NK-92 treated with Interleukin-12 subunit alpha and Interleukin-12 subunit beta, amount 100 ng/mL, for 24 hours (cell line): ENCODE measurements around the gene NEK9.
"Not testable (repeated sequence)": the region's sequence is repeated elsewhere in the genome, so short reads cannot be mapped to it uniquely, and the experiment has no call there.

Experiments used
- DNase-seq: peaks from one replicate; lab custom pipeline; 2025; lab: John Stamatoyannopoulos, UW

Gene NEK9

DNA sequence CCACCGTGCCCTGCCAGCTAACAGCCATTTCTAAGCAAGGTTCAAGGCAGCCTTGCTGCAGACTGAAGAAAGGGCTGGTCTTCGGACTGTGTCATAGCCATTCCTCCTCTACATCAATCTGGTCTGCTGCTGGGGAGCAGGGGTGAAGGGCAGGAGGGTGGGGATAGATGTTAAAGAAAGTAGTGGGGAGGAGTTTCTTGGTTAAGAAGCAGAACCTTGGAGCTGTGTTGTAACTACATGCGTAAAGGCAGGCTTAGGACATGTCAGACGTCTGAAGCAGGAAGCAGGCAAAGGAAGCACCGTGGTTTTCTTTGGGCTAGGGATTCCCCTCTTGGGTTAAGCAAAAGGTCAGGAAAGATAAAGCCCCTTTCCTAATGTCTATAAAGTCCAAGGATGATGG, 18.1 kb upstream of the NEK9 start:
- DNase-seq: no peak

DNA sequence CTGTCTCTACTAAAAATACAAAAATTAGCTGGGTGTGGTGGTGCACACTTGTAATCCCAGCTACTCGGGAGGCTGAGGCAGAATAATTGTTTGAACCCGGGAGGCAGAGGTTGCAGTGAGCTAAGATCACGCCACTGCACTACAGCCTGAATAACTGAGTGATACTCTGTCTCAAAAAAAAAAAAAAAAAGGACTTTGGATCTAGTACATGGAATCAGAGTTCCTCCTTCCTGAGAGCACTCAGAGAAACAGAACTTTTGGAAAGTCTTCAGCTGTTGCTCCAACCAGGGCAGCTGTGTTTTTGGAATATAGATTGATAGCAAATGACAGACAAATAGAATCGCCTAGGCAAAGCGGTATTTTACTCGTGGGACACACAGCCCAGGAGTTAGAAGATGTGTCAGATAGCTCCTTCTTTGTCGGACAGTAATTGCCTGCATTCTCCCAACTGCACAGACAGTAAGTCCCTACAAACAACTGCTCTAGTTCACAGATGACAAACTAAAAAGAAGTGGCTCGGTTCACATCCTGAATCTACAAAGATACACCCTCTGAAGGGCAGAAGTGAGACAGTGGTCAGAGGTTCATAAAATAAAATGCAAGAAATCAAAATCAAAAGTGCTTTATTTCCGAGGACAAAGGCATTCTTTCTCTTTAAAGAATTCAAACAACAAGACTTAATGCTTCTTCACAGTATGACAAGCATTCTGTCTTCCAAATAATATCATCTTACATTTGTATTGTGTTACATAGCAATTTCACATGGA, 17.1 kb upstream of the NEK9 start:
- no peak for DNase-seq

DNA sequence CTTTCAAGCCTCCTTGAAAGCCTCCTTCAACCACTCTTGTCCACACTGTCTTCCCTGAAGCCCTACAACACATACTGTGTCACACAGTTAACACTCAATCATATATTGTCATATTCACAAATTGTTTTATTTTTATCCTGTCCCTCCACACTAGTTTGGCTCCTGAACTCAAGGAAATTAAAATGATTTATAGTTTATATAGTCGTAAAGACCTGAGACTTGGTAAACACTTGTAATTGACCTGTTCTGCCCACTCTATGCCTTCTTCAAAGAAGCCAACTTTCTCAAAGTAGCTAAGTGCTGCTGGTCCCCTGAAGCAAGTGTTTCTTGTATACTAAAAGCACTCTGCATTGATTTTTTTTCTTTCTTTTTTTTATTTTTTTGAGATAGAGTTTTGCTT, 15.6 kb upstream of the NEK9 start:
- no peak for DNase-seq

DNA sequence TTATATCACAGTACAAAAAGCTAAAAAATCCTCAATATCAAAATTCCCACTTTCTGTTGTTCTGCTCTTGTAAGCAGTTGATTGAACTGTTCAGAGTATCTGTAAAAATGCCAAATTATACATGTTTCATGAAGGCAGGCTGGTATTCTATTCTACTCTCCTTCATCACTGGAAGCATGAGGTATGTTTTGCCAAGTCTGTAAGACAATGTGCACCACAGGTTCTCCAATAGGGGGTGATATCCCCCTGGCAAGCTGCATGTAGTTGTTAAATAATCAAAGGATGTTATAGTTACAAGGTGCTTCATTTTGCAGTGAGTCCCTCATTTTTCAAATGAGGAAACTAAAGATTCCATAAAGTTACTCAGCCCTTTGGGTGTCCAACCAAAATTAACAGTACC, 15.1 kb upstream of the NEK9 start:
- DNase-seq: no peak

DNA sequence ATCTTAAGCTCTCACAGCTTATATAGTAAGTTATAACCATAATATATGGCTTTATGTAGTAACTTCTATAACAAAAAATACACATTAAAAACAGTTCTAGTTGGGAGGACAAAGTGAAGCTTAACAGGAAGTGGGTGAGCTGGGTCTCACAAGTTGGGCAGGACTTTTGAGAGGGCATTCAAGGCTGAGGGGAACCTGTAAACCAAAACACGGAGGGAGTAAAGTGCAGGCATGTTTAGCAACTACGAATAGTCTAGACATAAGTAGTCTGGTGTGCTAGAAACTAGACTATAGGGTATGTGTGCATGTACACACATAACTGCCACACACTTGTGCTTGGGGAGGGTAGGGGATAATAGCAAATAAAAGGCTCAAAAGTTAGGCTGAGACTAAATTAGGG, 14.2 kb upstream of the NEK9 start:
- DNase-seq: no peak

DNA sequence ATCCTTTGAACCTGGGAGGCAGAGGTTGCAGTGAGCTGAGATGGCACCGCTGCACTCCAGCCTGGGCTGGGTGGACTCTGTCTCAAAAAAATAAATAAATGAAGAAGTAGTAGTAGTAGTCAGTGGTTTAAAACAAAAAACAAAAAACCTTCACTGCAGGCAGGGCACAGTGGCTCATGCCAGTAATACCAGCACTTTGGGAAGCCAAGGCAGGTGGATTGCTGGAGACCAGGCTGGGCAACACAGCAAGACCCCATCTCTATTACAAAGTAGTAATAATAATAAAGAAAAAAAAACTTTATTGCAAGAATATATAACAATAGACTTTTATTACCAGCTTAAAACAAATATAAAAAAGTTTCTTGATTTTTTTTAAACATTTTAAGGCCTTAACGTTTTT, 13.8 kb upstream of the NEK9 start:
- DNase-seq: no peak

DNA sequence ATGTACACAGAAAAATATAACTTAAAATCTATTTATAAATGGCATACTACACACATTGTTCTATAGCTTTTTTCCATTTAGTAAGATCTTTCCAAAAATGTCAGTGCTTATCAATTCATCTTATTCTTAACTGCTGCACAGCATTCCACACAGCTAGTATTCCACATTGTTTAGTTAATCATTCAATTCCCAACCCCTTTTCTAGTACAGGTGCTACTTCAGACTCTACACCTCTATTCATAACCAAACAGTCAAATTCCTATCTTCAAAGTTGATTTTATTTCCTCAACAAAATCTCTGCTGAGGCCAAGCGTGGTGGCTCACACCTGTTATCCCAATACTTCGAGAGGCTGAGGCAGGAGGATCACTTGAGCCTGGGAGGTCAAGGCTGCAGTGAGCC, 12.3 kb upstream of the NEK9 start:
- DNase-seq: no peak

DNA sequence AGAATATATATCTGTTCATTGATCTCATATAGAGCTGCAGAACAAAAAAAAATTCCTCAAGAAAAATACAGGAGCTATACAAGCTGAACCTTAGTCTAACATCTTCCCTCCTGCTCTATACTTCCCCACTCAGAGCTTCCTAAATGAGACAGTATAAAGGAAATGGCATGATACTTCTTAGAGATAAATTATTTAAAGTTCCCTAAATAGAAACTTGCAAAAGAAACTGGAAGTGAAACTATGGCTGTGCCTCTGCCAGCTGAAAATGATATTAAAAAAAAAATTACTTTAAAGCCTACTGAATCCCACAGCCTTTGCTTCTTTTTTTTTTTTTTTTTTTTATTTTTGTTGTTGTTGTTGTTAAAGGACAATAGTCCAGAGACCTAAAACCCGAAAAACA, 11.6 kb upstream of the NEK9 start:
- no peak for DNase-seq

DNA sequence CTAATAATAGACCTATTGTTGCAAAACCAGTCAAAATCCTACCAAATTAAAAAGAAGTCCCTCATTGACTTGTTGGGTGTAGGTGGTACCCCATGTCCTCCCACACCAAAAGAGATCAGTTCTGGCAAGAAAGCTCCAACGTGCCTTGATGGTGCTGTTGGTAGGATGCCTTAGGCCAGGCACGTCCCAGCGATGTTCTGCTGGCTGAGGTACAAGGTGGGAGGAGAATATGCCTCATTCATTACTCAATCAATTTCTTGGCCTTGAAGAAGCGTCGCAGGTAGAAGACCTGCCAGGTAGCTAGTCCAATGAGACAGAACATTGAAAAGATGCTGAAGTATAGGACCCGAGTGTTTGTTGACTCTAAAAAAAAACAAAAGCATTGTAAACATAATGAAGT, 7.8 kb upstream of the NEK9 start:
- DNase-seq: no peak

DNA sequence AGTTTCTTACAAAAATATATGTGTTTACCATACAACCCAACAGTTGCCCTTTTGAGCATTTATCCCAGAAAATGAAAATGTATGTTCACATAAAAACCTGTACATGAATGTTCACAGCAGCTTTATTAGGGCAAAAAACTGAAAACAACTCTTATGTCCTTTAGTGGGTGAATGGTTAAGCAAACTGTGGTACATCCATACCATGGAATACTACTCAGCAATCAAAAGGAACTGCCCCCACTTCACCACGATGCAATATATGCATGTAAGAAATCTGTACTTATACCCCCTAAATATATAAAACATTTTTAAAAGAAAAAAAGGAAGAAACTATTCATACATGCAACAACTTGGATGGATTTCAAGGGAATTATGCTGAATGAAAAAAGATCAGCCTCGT, 6.7 kb upstream of the NEK9 start:
- DNase-seq: no peak

DNA sequence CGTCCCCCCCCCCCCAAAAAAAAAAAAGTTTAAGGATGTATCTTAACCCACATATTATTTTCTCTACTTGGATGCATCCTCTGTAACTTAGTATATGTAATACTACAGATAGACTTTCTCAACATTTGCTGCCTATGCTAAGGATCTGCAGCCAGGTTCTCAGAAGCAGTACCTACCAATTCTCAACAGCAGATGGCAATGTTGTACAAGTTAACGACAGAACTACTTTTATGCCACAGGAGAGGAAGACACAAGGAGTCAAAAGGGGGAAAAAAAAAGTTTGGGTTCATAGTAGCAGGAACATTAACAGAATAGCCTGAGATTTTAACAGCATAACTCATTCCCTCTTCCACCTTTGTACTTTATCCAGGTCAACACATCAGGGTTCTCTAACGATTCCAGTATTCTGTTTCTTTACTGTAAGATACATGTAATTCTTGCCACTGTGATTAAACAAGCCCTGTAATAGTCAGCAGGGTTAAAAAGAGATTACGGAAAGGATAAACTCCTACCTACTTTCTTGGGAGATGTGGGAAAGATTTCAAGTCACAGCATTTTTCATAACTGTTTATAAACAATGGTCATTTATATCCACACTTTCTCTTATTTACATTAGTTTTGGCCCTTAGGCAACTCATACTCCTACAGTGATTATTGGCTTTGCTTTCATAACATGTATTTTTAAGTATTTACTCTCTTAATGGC, 5.7 kb upstream of the NEK9 start:
- DNase-seq: no peak

DNA sequence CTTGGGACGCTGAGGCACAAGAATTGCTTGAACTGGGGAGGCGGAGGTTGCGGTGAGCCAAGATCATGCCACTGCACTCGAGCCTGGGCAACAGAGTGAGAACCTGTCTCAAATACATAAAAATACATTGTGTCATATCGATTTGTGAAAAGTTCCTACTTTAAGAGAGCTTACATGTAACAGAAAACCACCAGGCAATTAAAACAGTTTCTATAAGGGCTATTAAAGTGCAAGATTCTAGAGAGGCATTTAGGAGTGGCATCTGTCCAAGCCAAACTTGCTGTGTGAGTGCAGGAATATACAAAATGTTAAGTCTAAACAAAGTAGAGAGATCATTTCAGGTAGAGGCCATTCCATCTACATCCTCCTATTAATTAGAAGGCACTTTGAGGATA, 1.7 kb upstream of the NEK9 start:
- DNase-seq: no peak

DNA sequence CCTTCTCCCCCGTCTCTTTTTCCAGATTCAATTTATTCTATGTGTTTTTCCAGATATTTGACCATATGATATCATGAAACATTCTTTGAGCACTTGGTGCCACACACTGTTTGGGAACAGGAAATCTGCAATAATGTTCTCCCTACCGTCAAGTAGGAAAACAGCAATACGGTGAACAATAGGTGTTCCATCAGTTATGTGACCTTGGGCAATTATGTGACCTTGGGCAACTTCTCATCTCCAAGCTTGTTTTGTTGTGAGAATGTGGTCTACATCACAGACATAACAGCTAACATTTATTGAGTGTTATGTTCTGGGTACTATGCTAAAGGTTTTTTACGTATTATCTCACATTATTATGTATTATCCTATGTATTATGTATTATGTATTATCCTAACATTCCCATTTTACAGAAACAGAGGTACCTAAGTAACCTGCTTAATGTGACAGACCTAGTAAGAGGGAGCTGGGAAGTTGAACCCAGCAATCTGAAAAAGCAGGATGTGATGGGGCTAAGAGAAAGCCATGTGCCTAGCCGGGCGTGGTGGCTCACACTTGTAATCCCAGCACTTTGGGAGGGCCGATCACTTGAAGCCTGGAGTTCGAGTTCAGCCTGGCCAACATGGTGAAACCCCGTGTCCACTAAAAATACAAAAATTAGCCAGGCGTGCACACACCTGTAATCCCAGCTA, 1.2 kb upstream of the NEK9 start:
- DNase-seq: no peak

DNA sequence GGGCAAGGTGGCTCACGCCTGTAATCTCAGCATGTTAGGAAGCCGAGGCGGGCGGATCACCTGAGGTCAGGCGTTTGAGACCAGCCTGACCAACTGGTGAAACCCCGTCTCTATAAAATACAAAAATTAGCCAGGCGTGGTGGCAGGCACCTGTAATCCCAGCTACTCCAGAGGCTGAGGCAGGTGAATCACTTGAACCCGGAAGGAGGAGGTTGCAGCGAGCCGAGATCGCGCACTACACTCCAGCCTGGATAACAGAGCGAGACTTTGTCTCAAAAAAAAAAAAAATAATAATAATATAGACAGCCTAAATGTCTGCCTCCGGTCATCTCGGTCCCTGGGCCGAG, 599 bp upstream of the NEK9 start:
- DNase-seq: not testable (repeated sequence)

DNA sequence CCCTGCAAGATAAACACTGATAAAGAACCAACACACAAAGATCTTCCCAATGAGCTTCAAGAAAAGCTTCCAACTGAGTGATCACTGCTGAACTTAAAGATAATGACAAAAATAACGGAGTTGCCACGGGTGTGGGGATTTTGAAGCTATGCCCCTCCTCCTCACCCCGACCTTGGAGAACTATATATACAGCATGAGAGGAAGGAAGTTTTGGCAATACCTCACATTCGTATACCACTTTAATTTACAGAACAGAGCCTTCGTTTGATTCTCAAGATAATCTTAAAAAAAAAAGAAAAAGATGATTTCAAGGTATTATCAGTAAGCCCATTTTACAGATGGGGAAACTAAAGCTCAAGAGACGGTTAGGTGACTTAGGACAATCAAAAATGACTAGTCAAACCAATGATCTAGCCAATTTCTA, 715 bp downstream of the NEK9 start:
- no peak for DNase-seq

DNA sequence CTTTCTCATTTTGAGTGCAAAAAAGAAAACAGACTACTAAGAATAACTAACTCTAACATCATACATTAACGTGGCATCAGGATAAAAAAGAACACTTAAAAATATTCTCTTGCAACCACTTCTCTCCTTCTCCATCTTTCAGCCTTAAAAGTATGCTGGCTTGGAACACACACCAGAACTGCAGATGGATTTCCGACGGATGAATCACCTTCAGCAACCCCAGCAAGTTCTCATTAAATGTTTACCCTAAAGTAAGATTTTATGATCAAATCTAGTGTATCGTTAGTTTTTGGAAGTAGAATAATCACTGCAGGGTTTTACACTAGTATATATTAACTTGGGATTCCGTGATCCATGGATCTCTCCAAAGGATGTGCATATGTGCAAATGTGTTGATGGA, 1.2 kb downstream of the NEK9 start:
- DNase-seq: no peak

DNA sequence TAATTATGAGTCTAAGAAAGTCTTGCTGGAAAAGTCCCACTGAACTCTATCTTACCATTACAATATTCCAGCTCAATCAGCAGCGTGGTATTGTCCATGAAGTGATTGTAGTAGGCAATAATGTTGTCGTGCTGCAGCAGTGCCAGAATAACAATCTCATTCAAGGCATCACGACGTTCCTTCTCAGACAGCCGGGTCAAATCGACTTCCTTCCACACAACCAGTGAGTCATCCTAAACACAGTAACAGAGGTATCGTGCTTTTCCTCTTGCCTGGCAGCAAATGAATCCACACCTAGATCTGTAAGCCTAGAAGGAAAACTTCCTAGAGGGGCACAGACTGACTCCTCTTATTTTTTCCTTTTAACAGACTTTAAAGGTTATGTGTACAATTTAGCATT, 2.9 kb downstream of the NEK9 start:
- no peak for DNase-seq

DNA sequence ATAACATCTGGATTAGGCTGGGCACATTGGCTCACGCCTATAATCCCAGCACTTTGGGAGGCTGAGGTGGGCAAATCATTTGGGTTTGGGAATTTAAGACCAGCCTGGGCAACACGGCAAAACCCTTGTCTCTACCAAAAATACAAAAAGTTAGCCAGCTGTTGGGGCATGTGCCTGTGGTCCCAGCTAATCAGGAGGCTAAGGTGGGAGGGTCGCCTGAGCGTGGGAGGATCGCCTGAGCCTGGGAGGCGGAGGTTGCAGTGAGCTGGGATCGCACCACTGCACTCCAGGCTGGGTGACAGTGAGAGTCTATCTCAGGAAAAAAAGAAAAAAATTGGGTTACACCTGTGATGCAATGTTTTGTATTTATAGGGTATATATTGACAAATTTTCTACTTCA, 5.3 kb downstream of the NEK9 start:
- DNase-seq: no peak

DNA sequence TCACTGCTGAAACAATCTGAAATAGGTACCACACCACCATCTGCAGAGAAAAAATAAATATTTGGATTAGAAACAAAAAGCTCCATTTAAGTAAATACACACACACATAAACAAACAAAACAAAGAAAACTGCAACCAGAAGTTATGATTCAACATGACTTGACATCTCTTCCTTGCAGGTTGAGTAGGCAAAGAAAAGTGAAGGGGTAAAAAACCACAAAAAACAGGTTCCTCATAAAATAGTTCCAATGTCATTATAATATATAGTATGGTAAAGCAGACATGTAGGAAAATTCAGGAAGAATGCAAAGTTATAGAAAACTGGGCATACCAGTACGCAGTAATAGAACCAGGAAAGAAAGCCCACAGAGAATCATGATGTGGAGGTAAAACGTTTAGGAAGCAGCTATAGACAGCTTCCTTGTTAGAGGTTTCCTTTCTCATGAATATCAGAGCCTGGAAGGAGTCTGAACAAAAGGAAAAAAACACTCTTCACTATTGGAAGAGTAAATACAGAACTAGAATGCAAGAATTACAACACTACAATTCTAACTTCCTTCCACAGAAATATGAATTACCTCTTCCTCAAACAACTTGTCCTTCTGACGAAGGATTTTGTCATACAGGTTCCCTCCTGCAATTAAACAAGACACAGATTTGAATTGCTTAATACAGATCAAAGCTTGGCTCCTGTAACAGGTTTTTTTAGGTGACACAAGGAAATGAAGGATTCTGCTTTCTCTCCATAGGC, 6.1 kb downstream of the NEK9 start:
- no peak for DNase-seq

DNA sequence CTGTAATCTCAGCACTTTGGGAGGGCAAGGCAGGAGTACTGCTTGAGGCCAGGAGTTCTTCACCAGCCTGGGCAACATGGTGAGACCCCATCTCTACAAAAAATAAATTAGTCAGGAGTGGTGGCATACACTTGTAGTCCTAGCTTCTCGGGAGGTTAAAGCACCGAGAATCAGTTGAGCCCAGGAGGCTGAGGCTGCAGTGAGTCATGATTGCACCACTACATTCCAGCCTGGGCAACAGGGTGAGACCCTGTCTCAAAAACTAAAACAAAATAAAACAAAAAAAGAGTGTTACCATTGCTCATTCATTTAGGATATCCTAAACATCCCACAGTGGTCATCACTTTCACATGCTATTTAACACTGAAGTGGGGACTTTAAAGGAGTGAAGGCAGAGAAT, 7.8 kb downstream of the NEK9 start:
- DNase-seq: no peak

DNA sequence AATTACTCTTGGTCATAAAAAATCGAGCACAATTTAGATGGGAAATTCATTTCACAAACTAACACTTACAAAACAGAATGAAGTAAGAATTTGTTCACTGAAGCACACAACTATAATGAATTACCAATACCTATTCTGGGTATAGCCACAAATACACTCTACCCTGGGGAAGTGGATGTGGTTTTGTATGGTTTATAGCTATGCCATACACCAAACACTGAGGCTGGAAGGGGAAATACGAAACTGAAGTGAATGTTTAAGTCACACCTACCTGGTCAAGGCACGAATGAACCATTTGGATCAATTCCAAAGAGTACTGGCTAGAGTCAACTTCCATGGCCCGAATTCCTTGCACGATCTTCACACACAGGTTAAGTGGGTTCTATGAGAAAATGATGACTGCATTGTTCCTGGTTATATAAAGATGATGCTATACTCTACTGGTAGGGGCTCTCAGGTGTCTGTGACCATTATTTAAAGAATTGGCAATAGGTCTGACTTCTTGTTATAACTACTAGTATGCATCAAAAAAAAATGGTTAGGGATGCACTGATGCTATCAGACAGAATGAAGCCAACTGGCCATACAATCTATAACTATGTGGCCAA, 12.8 kb downstream of the NEK9 start:
- no peak for DNase-seq

DNA sequence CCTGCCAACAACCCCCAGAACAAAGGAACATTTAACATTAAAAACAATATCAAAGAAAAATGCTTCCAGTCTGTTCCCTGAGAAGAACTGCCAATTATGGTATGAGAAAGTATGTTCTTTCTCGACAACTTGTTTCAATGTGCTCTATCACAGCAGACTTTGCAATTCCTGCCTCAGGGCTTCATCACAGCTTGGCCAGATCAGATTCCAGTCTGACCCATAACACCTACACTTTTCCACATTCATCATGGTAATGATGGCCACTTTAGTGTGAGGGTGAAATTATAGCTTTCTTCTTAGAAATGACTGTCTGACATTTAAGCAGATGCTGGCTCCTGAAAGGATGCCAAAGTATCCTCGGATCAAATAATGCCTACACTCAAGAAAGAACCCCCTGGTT, 17.0 kb downstream of the NEK9 start:
- DNase-seq: no peak
